ENCODE data around the gene AFAP1L2. TPM values are rescaled to one million over a fixed set of nuclear protein-coding genes. Genes with fewer than 3 reads are reported as not detected.

AFAP1L2 gene
- total and polyA plus RNA-seq, 8 donors: 2.6 to 25.0 (median 10.0) TPM

GRCh38 chr10:114372179-114372578 is 32.1 kb downstream of the AFAP1L2 start:
- TF ChIP-seq POLR2A (IDR thresholded peaks at IDR 0.05) (no peak), EP300 (IDR thresholded peaks at IDR 0.05) (no peak), CTCF (IDR thresholded peaks at IDR 0.05) (no peak), POLR2AphosphoS5 (IDR thresholded peaks at IDR 0.05) (no peak)
- no peak for DNase-seq
- no peaks in the 10 kb centered on the region for H3K36me3 ChIP-seq
- no peaks in the 10 kb centered on the region for H3K27me3 ChIP-seq
- no peak overlapping the region for H3K27ac ChIP-seq
- peaks cover 4 to 53% (median 28%) of the 10 kb centered on the region in 4 donors for H3K4me1 ChIP-seq
- WGBS, 5 donors: 33 to 50% (median 38%) methylated on average over 3 of the region's 3 CpGs
- intact Hi-C loops (cut with DNase I; ENCODE audit: low total_unique reads): no loop called here
- H3K4me3 ChIP-seq: no peak overlapping the region
- H3K9me3 ChIP-seq: no peaks in the 10 kb centered on the region

GRCh38 chr10:114370966-114371365 is 33.3 kb downstream of the AFAP1L2 start:
- Histone ChIP-seq H3K27me3 (no peaks in the 10 kb centered on the region), H3K27ac (no peak overlapping the region), H3K9me3 (no peaks in the 10 kb centered on the region), H3K4me1 (peaks cover 8 to 56% (median 30%) of the 10 kb centered on the region in 4 donors), H3K4me3 (no peak overlapping the region), H3K36me3 (no peaks in the 10 kb centered on the region)
- WGBS, 5 donors: 82 to 91% (median 86%) methylated on average over 5 of the region's 5 CpGs
- intact Hi-C loops (cut with DNase I; ENCODE audit: low total_unique reads): no loop called here
- DNase-seq: no peak
- TF ChIP-seq EP300 (IDR thresholded peaks at IDR 0.05) (no peak), POLR2A (IDR thresholded peaks at IDR 0.05) (no peak), POLR2AphosphoS5 (IDR thresholded peaks at IDR 0.05) (no peak), CTCF (IDR thresholded peaks at IDR 0.05) (no peak)

- intact Hi-C loops (cut with DNase I; ENCODE audit: low total_unique reads): no loop called here
- no peaks in the 10 kb centered on the region for H3K36me3 ChIP-seq
- H3K27ac ChIP-seq: peak overlapping the region in 1 of 5 donors; percentile 5
- H3K27me3 ChIP-seq: no peaks in the 10 kb centered on the region
- 56 to 76% (median 70%) methylated on average over 2 of the region's 2 CpGs for WGBS, 5 donors
- H3K4me1 ChIP-seq: peaks cover 8 to 48% (median 26%) of the 10 kb centered on the region in 4 donors
- DNase-seq: no peak
- H3K9me3 ChIP-seq: no peaks in the 10 kb centered on the region
- TF ChIP-seq POLR2AphosphoS5 (IDR thresholded peaks at IDR 0.05) (no peak), EP300 (IDR thresholded peaks at IDR 0.05) (no peak), CTCF (IDR thresholded peaks at IDR 0.05) (no peak), POLR2A (IDR thresholded peaks at IDR 0.05) (no peak)
- H3K4me3 ChIP-seq: no peak overlapping the region
Measured at GRCh38 chr10:114370199-114370598, 34.1 kb downstream of the AFAP1L2 start.

- H3K4me3 ChIP-seq: no peak overlapping the region
- H3K36me3 ChIP-seq: no peaks in the 10 kb centered on the region
- TF ChIP-seq EP300 (IDR thresholded peaks at IDR 0.05) (no peak), POLR2AphosphoS5 (IDR thresholded peaks at IDR 0.05) (no peak), POLR2A (IDR thresholded peaks at IDR 0.05) (no peak), CTCF (IDR thresholded peaks at IDR 0.05) (no peak)
- no peak for DNase-seq
- WGBS, 5 donors: 69 to 79% (median 77%) methylated on average over 4 of the region's 4 CpGs
- no peaks in the 10 kb centered on the region for H3K9me3 ChIP-seq
- no peaks in the 10 kb centered on the region for H3K27me3 ChIP-seq
- H3K27ac ChIP-seq: peak overlapping the region in 3 of 5 donors; percentile 54 to 69 (median 69)
- intact Hi-C loops (cut with DNase I; ENCODE audit: low total_unique reads): no loop called here
- peaks cover 8 to 30% (median 14%) of the 10 kb centered on the region in 4 donors for H3K4me1 ChIP-seq
Measured at GRCh38 chr10:114368057-114368391, 36.3 kb downstream of the AFAP1L2 start.

All from stomach (tissue), 9 donors.